ENCODE results near the gene C9orf153.

DNA sequence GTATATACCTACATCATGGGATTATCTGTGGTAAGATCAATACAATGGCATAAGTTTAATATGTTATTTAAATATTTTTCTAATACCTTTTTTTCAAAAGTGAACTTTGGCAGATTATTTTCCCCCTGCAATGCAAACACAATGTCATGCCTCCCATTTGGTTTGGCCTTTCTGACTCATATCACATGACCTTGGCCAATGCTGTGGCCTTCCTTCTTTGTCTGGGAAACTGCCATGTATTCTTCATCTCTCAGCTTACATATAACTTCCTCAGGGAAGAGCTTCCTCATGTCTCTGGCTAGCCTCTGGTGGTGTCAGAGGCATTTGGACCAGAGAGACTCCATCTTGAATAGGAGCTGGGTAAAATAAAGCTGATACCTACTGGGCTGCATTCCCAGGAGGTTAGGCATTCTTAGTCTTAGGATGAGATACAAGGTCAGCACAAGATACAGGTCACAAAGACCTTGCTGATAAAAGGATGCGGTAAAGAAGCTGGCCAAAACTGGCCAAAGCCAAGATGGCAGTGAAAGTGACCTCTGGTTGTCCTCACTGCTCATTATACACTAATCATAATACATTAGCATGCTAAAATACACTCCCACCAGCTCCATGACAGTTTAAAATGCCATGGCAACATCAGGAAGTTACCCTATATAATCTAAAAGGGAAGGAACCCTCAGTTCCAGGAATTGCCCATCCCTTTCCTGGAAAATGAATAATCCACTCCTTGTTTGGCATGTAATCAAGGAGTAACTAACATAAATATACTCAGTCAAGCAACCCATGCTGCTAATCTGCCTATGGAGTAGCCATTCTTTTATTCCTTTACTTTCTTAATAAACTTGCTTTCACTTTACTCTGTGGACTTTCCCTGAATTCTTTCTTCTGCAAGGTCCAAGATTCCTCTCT lies 76.0 kb downstream of the C9orf153 start:
- TF ChIP-seq, protein P1, sequence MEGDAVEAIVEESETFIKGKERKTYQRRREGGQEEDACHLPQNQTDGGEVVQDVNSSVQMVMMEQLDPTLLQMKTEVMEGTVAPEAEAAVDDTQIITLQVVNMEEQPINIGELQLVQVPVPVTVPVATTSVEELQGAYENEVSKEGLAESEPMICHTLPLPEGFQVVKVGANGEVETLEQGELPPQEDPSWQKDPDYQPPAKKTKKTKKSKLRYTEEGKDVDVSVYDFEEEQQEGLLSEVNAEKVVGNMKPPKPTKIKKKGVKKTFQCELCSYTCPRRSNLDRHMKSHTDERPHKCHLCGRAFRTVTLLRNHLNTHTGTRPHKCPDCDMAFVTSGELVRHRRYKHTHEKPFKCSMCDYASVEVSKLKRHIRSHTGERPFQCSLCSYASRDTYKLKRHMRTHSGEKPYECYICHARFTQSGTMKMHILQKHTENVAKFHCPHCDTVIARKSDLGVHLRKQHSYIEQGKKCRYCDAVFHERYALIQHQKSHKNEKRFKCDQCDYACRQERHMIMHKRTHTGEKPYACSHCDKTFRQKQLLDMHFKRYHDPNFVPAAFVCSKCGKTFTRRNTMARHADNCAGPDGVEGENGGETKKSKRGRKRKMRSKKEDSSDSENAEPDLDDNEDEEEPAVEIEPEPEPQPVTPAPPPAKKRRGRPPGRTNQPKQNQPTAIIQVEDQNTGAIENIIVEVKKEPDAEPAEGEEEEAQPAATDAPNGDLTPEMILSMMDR (IDR thresholded peaks at IDR 0.05): no peak
- no peak for TF ChIP-seq POLR2A (IDR thresholded peaks at IDR 0.05)

Data from tibial nerve (tissue), 3 donors.